ENCODE measurements around the gene TSPAN14.
A peak's percentile ranks its signal among the peaks of the same experiment; 100 is the strongest.

Gene TSPAN14

GRCh38 chr10:80486785-80487420 lies 32.8 kb downstream of the TSPAN14 start:
- no peak for DNase-seq (ENCODE audit: low read depth, low spot score)

- no peak for DNase-seq (ENCODE audit: low read depth, low spot score)
Observed at GRCh38 chr10:80487421-80487785, 33.3 kb downstream of the TSPAN14 start.

- no peak for DNase-seq (ENCODE audit: low read depth, low spot score)
Observed at GRCh38 chr10:80487791-80488538, 33.9 kb downstream of the TSPAN14 start.

GRCh38 chr10:80488539-80489066 lies 34.5 kb downstream of the TSPAN14 start:
- no peak for DNase-seq (ENCODE audit: low read depth, low spot score)

- DNase-seq (ENCODE audit: low read depth, low spot score), result no peak
Observed at GRCh38 chr10:80489371-80490112, 35.4 kb downstream of the TSPAN14 start.

GRCh38 chr10:80491251-80492102 lies 37.4 kb downstream of the TSPAN14 start:
- DNase-seq (ENCODE audit: low read depth, low spot score), result no peak

GRCh38 chr10:80492848-80493521 lies 38.9 kb downstream of the TSPAN14 start:
- no peak for DNase-seq (ENCODE audit: low read depth, low spot score)

GRCh38 chr10:80493522-80494051 lies 39.5 kb downstream of the TSPAN14 start:
- DNase-seq (ENCODE audit: low read depth, low spot score), result no peak

- DNase-seq (ENCODE audit: low read depth, low spot score), result no peak
Observed at GRCh38 chr10:80496555-80497172, 42.6 kb downstream of the TSPAN14 start.

GRCh38 chr10:80497187-80498077 lies 43.3 kb downstream of the TSPAN14 start:
- DNase-seq (ENCODE audit: low read depth, low spot score), result peak; percentile 42

GRCh38 chr10:80498078-80498832 lies 44.1 kb downstream of the TSPAN14 start:
- peak; percentile 25 for DNase-seq (ENCODE audit: low read depth, low spot score)

GRCh38 chr10:80498833-80499741 lies 45.0 kb downstream of the TSPAN14 start:
- DNase-seq (ENCODE audit: low read depth, low spot score), result peak; percentile 94

GRCh38 chr10:80500572-80501380 lies 46.7 kb downstream of the TSPAN14 start:
- DNase-seq (ENCODE audit: low read depth, low spot score), result no peak

GRCh38 chr10:80501381-80501912 lies 47.3 kb downstream of the TSPAN14 start:
- DNase-seq (ENCODE audit: low read depth, low spot score), result no peak

GRCh38 chr10:80501913-80502521 lies 47.9 kb downstream of the TSPAN14 start:
- DNase-seq (ENCODE audit: low read depth, low spot score), result peak; percentile 33
